Spleen (tissue), 7 donors: Measurements from ENCODE around the gene PBXIP1.

Source experiments
- POLR2AphosphoS5 ChIP-seq, 3 donors: sonication (generic); formaldehyde crosslinking; IDR thresholded peaks; one replicate each; pipeline ENCODE4 v1.5.1; 2017; ENCODE audit warnings: antibody characterized with exemption in 3 of 3
- TF ChIP-seq, protein P1 (sequence below), 11 experiments: fragments of 200-600 bp in 7 of 11; fragments of 450-650 bp in 4 of 11; sonication (generic) in 4 of 11; IDR thresholded peaks in 8 of 11; conservative IDR thresholded peaks in 3 of 11; 1 replicate in 7 of 11; 2 replicates in 4 of 11; pipeline versions ENCODE4 v1.4.0 to v1.8.0; 2016 to 2021; ENCODE audit warnings: antibody characterized with exemption in 11 of 11, inconsistent platforms in 4 of 11, mild to moderate bottlenecking in 1 of 11
- donor health status: DM: no; HTN: no; CAD: no; lungs with moderate emphysema.
- donor health status: DM: no; HTN: no; CAD: no.
- donor health status: DM: no; HTN: no; CAD: no.

DNA sequence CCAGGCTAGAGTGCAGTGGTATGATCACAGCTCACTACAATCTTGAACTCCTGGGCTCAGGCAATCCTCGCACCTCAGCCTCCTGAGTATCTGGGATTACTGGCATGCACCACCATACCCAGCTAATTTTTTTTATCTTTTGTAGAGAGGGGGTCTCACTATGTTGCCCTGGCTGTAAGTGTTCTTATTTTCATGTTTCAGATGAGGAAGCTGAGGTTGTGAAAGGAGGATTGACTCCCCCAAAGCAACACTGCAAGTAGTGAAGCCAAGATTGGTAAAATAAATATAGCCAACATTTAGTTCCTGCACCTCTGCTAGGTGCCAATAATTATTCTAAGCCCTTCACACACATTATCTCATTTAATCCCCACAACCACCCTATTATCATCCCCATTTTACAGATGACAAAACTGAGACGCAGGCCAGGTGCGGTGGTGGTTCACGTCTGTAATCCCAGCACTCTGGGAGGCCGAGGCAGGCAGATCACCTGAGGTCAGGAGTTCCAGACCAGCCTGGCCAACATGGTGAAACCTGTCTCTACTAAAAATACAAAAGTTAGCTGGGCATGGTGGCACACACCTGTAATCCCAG, 21.4 kb downstream of the PBXIP1 start:
- TF ChIP-seq, protein P1, sequence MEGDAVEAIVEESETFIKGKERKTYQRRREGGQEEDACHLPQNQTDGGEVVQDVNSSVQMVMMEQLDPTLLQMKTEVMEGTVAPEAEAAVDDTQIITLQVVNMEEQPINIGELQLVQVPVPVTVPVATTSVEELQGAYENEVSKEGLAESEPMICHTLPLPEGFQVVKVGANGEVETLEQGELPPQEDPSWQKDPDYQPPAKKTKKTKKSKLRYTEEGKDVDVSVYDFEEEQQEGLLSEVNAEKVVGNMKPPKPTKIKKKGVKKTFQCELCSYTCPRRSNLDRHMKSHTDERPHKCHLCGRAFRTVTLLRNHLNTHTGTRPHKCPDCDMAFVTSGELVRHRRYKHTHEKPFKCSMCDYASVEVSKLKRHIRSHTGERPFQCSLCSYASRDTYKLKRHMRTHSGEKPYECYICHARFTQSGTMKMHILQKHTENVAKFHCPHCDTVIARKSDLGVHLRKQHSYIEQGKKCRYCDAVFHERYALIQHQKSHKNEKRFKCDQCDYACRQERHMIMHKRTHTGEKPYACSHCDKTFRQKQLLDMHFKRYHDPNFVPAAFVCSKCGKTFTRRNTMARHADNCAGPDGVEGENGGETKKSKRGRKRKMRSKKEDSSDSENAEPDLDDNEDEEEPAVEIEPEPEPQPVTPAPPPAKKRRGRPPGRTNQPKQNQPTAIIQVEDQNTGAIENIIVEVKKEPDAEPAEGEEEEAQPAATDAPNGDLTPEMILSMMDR (IDR thresholded peaks at IDR 0.05 in 8 of 11, conservative IDR thresholded peaks at IDR 0.05 in 3 of 11) = no peak
- no peak for TF ChIP-seq POLR2AphosphoS5 (IDR thresholded peaks at IDR 0.05)
